GM12878 (cell line): Measurements from ENCODE around the gene POLD4.

Experiments
- RAD21 ChIP-seq: IDR thresholded peaks from 2 replicates; pipeline ENCODE4 v1.6.1; 2011; ENCODE audit warnings: mild to moderate bottlenecking, low read depth, low read length, moderate library complexity; ENCODE audit not compliant: insufficient read depth
- RAD51 ChIP-seq: fragments of 450-650 bp; IDR thresholded peaks from 2 replicates; pipeline ENCODE4 v1.6.1; 2016; ENCODE audit warnings: moderate library complexity, mild to moderate bottlenecking, inconsistent platforms
- RFX5 ChIP-seq: IDR thresholded peaks from 2 replicates; pipeline ENCODE4 v1.6.1; 2011; ENCODE audit warnings: low read depth, low read length, improper control_type of control experiment
- SP1 ChIP-seq: IDR thresholded peaks from one replicate; pipeline ENCODE4 v1.6.1; 2011; ENCODE audit warnings: low read depth, low read length
- TF ChIP-seq, protein P1 (sequence below): IDR thresholded peaks from 2 replicates; pipeline ENCODE4 v1.6.1; 2012; ENCODE audit warnings: mild to moderate bottlenecking, low read depth, low read length
- TF ChIP-seq, protein P2 (sequence below): IDR thresholded peaks from 2 replicates; pipeline ENCODE4 v1.6.1; 2011; ENCODE audit warnings: low read depth, mild to moderate bottlenecking, low read length, moderate library complexity, borderline replicate concordance; ENCODE audit errors: extremely low read depth
- TF ChIP-seq, protein P3 (sequence below), 3 experiments: IDR thresholded peaks in 2 of 3; conservative IDR thresholded peaks in 1 of 3; 2 replicates each; pipeline ENCODE4 v1.5.1; 2011; ENCODE audit warnings: low read depth in 3 of 3, low read length in 3 of 3, mild to moderate bottlenecking in 3 of 3, control low read depth in 2 of 3, moderate library complexity in 2 of 3, inconsistent platforms in 1 of 3, mixed read lengths in 1 of 3; ENCODE audit not compliant: control insufficient read depth in 2 of 3, insufficient read depth in 1 of 3; ENCODE audit errors: extremely low read depth in 1 of 3

DNA sequence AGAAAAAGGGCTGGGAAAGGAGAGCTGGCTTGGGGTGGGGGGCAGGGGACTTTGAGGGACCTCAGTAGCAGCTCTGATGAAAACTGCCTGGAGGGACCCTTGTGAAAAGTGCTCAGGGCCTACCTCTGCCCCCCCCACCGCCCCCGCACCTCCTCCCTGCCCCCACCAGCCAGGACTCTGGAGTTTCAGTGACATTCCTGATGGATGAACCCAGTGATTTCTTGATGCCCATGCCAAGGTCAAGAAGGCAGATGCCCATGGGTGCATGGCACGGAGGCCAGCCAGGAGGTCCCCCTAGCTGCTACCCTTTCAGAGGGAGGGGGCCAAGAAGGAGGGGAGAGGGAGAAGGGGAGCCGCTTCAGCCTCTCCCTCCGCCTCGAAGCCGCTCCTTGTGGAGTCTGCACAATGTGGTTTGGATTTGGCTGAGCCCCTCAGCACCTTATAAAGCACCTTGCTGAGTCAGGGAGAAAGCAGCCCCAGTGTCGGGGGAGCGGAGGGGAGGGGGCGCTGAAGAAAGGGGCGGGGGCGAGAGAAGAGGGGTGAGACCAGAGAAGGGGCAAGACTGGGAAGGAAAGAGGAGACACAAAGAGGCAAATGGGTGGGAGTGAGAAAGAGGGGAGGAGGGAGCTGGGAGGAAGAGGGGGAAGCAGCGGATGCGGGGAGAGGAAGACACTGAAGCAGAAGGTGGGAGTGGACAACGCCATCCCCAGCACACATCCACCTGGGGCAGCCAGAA lies 22.1 kb upstream of the POLD4 start:
- TF ChIP-seq RAD21 = no peak
- TF ChIP-seq RAD51 = no peak
- TF ChIP-seq, protein P1, sequence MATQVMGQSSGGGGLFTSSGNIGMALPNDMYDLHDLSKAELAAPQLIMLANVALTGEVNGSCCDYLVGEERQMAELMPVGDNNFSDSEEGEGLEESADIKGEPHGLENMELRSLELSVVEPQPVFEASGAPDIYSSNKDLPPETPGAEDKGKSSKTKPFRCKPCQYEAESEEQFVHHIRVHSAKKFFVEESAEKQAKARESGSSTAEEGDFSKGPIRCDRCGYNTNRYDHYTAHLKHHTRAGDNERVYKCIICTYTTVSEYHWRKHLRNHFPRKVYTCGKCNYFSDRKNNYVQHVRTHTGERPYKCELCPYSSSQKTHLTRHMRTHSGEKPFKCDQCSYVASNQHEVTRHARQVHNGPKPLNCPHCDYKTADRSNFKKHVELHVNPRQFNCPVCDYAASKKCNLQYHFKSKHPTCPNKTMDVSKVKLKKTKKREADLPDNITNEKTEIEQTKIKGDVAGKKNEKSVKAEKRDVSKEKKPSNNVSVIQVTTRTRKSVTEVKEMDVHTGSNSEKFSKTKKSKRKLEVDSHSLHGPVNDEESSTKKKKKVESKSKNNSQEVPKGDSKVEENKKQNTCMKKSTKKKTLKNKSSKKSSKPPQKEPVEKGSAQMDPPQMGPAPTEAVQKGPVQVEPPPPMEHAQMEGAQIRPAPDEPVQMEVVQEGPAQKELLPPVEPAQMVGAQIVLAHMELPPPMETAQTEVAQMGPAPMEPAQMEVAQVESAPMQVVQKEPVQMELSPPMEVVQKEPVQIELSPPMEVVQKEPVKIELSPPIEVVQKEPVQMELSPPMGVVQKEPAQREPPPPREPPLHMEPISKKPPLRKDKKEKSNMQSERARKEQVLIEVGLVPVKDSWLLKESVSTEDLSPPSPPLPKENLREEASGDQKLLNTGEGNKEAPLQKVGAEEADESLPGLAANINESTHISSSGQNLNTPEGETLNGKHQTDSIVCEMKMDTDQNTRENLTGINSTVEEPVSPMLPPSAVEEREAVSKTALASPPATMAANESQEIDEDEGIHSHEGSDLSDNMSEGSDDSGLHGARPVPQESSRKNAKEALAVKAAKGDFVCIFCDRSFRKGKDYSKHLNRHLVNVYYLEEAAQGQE = no peak
- TF ChIP-seq SP1 = no peak
- TF ChIP-seq, protein P2, sequence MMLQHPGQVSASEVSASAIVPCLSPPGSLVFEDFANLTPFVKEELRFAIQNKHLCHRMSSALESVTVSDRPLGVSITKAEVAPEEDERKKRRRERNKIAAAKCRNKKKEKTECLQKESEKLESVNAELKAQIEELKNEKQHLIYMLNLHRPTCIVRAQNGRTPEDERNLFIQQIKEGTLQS = no peak
- TF ChIP-seq RFX5 = no peak
- TF ChIP-seq, protein P3, sequence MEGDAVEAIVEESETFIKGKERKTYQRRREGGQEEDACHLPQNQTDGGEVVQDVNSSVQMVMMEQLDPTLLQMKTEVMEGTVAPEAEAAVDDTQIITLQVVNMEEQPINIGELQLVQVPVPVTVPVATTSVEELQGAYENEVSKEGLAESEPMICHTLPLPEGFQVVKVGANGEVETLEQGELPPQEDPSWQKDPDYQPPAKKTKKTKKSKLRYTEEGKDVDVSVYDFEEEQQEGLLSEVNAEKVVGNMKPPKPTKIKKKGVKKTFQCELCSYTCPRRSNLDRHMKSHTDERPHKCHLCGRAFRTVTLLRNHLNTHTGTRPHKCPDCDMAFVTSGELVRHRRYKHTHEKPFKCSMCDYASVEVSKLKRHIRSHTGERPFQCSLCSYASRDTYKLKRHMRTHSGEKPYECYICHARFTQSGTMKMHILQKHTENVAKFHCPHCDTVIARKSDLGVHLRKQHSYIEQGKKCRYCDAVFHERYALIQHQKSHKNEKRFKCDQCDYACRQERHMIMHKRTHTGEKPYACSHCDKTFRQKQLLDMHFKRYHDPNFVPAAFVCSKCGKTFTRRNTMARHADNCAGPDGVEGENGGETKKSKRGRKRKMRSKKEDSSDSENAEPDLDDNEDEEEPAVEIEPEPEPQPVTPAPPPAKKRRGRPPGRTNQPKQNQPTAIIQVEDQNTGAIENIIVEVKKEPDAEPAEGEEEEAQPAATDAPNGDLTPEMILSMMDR (IDR thresholded peaks at IDR 0.05 in 2 of 3, conservative IDR thresholded peaks at IDR 0.05 in 1 of 3; ENCODE audit: control insufficient read depth in 2 of 3, extremely low read depth in 1 of 3, insufficient read depth in 1 of 3, low read depth in 3 of 3, low read length in 3 of 3) = no peak
